ENCODE measurements around the gene EFCAB14.
"Not testable (repeated sequence)": the region's sequence is repeated elsewhere in the genome, so short reads cannot be mapped to it uniquely, and the experiment has no call there.

EFCAB14 gene

DNA sequence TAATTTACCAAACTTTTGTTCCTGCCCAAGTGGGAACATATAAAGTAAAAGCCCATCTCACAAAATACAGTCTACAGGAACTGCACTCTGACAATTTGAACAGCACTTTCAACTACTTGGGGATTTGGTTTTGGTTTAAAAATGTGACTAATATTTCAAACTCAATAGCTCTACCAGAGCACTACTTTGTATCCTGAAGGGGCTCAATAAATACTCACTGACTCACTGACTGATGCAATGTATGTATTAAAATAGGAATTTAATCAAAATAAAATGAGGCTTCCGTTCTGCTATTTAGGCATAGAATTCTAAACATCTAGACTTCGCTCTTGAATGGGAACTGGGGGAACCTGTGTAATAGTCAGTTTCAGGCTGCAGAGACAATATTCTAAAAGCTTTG, 21.9 kb downstream of the EFCAB14 start:
- Histone ChIP-seq H3K27ac (0 out of 2 replicates have a peak overlapping the region, but pooled peaks have one; percentile 42), H3K9me3 (ENCODE audit: low read depth, low read length) (no peaks in the 10 kb centered on the region), H3K36me3 (ENCODE audit: insufficient read depth, low read length) (peaks cover 34% of the 10 kb centered on the region), H3K4me3 (no peak overlapping the region), H3K9ac (ENCODE audit: insufficient read length) (no peak overlapping the region)
- DNase-seq (ENCODE audit: low read depth, low spot score): no peak
- no peak for TF ChIP-seq EZH2 (IDR thresholded peaks at IDR 0.05)
- TF ChIP-seq POLR2AphosphoS5 (IDR thresholded peaks at IDR 0.05; ENCODE audit: borderline replicate concordance, low read depth, low read length): no peak
- no peak for TF ChIP-seq FOXP2 (optimal IDR thresholded peaks at IDR 0.05; ENCODE audit: control extremely low read depth, extremely low read length, insufficient read depth)

DNA sequence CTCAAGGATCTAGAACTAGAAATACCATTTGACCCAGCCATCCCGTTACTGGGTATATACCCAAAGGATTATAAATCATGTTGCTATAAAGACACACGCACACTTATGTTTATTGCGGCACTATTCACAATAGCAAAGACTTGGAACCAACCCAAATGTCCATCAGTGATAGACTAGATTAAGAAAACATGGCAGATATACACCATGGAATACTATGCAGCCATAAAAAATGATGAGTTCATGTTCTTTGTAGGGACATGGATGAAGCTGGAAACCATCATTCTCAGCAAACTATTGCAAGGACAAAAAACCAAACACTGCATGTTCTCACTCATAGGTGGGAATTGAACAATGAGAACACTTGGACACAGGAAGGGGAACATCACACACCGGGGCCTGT, 24.2 kb downstream of the EFCAB14 start:
- peaks cover 38% of the 10 kb centered on the region for H3K36me3 ChIP-seq (ENCODE audit: insufficient read depth, low read length)
- not testable (repeated sequence) for H3K27ac ChIP-seq; H3K9me3 ChIP-seq (ENCODE audit: low read depth, low read length); H3K9ac ChIP-seq (ENCODE audit: insufficient read length); DNase-seq (ENCODE audit: low read depth, low spot score); H3K4me3 ChIP-seq

- TF ChIP-seq POLR2AphosphoS5 (IDR thresholded peaks at IDR 0.05; ENCODE audit: borderline replicate concordance, low read depth, low read length) (no peak), FOXP2 (optimal IDR thresholded peaks at IDR 0.05; ENCODE audit: control extremely low read depth, extremely low read length, insufficient read depth) (no peak), EZH2 (IDR thresholded peaks at IDR 0.05) (no peak)
- no peak for DNase-seq (ENCODE audit: low read depth, low spot score)
- Histone ChIP-seq H3K4me3 (no peak overlapping the region), H3K36me3 (ENCODE audit: insufficient read depth, low read length) (peaks cover 54% of the 10 kb centered on the region), H3K9ac (ENCODE audit: insufficient read length) (no peak overlapping the region), H3K27ac (no peak overlapping the region), H3K9me3 (ENCODE audit: low read depth, low read length) (no peaks in the 10 kb centered on the region)
These were observed 25.8 kb downstream of the EFCAB14 start for GRCh38 chr1:46692811-46693770.

- Histone ChIP-seq H3K9me3 (ENCODE audit: low read depth, low read length) (no peaks in the 10 kb centered on the region), H3K36me3 (ENCODE audit: insufficient read depth, low read length) (peaks cover 61% of the 10 kb centered on the region), H3K4me3 (no peak overlapping the region), H3K27ac (no peak overlapping the region), H3K9ac (ENCODE audit: insufficient read length) (no peak overlapping the region)
- TF ChIP-seq EZH2 (IDR thresholded peaks at IDR 0.05): no peak
- no peak for TF ChIP-seq POLR2AphosphoS5 (IDR thresholded peaks at IDR 0.05; ENCODE audit: borderline replicate concordance, low read depth, low read length)
- TF ChIP-seq FOXP2 (optimal IDR thresholded peaks at IDR 0.05; ENCODE audit: control extremely low read depth, extremely low read length, insufficient read depth): no peak
- DNase-seq (ENCODE audit: low read depth, low spot score): no peak
These were observed 26.7 kb downstream of the EFCAB14 start for GRCh38 chr1:46691997-46692790.

DNA sequence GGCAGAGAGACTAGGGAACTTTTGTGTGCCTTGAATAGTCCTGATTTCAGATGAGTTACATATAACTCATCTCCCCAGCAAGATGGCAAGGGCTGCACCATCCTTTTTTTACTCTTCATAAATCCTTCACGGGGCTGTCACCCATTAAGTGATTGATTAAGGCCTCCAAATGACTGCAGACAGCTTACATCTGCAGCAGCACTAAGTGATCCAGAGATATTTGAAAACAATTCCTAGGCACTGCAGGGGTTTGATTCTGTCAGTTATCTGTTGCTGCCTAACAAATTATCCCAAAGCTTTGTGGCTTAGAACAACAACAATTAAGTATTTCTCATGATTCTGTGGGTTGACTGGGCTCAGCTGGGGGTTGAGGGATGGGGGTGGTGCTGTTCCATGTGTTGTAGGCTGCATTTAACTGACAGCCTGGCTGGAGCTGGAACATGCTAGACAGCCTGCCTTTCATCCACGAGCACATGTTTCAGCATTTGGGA, 27.9 kb downstream of the EFCAB14 start:
- H3K36me3 ChIP-seq (ENCODE audit: insufficient read depth, low read length): peaks cover 64% of the 10 kb centered on the region

DNA sequence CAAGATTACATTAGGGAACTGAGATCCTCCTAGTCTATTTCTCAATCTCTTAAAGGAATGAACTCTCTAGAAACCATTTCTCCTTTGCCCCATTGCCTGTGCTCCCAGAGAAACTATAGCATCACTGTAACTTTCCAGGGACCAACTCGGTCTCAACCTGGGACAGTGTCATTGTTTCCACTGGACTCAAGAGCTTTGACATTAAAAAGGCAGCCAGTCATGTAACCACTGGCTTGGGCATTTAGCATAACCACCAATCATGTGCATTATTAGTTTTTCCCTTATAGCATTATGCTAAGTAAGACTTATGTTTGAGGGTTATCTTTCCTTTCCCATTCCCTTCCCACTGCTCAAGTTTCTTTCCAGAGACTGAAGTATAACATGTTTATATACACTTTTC, 29.0 kb downstream of the EFCAB14 start:
- Histone ChIP-seq H3K27ac (no peak overlapping the region), H3K36me3 (ENCODE audit: insufficient read depth, low read length) (peaks cover 64% of the 10 kb centered on the region), H3K9ac (ENCODE audit: insufficient read length) (no peak overlapping the region), H3K4me3 (no peak overlapping the region), H3K9me3 (ENCODE audit: low read depth, low read length) (no peaks in the 10 kb centered on the region)
- TF ChIP-seq POLR2AphosphoS5 (IDR thresholded peaks at IDR 0.05; ENCODE audit: borderline replicate concordance, low read depth, low read length): no peak
- TF ChIP-seq FOXP2 (optimal IDR thresholded peaks at IDR 0.05; ENCODE audit: control extremely low read depth, extremely low read length, insufficient read depth): no peak
- no peak for TF ChIP-seq EZH2 (IDR thresholded peaks at IDR 0.05)
- no peak for DNase-seq (ENCODE audit: low read depth, low spot score)

More for the DNA sequence above, 27.9 kb downstream of the EFCAB14 start:
- no peak for DNase-seq (ENCODE audit: low read depth, low spot score)
- Histone ChIP-seq H3K4me3 (no peak overlapping the region), H3K27ac (no peak overlapping the region), H3K9ac (ENCODE audit: insufficient read length) (no peak overlapping the region), H3K9me3 (ENCODE audit: low read depth, low read length) (no peaks in the 10 kb centered on the region)
- no peak for TF ChIP-seq EZH2 (IDR thresholded peaks at IDR 0.05)
- TF ChIP-seq POLR2AphosphoS5 (IDR thresholded peaks at IDR 0.05; ENCODE audit: borderline replicate concordance, low read depth, low read length): no peak
- no peak for TF ChIP-seq FOXP2 (optimal IDR thresholded peaks at IDR 0.05; ENCODE audit: control extremely low read depth, extremely low read length, insufficient read depth)

DNA sequence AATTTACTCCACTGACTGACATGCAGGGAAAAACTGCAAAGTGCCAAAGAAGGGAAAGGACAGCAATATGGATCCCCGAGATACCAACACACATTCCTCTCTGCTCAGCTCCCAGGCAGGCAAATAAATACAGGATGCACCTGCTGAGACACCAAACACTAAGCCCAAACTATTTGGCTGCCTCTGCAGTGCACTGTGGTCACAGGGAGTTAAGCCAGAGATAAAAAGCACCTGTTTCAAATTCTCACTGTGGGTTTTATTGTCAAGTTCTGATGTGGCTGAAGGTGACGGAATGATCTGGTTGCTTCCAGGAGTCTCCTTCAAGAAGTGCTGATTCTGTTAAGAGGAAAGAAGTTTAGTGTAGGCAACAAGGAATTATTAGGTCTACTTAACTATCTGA, 29.6 kb downstream of the EFCAB14 start:
- H3K9ac ChIP-seq (ENCODE audit: insufficient read length): no peak overlapping the region
- TF ChIP-seq EZH2 (IDR thresholded peaks at IDR 0.05) (no peak), FOXP2 (optimal IDR thresholded peaks at IDR 0.05; ENCODE audit: control extremely low read depth, extremely low read length, insufficient read depth) (no peak), POLR2AphosphoS5 (IDR thresholded peaks at IDR 0.05; ENCODE audit: borderline replicate concordance, low read depth, low read length) (no peak)
- H3K27ac ChIP-seq: no peak overlapping the region
- peaks cover 70% of the 10 kb centered on the region for H3K36me3 ChIP-seq (ENCODE audit: insufficient read depth, low read length)
- DNase-seq (ENCODE audit: low read depth, low spot score): no peak
- no peak overlapping the region for H3K4me3 ChIP-seq
- no peaks in the 10 kb centered on the region for H3K9me3 ChIP-seq (ENCODE audit: low read depth, low read length)

GRCh38 chr1:46687921-46688509, 30.9 kb downstream of the EFCAB14 start:
- Histone ChIP-seq H3K36me3 (ENCODE audit: insufficient read depth, low read length) (peaks cover 79% of the 10 kb centered on the region), H3K9me3 (ENCODE audit: low read depth, low read length) (no peaks in the 10 kb centered on the region), H3K27ac (peak overlapping the region; percentile 72; the same call in 1 of the 2 replicates), H3K4me3 (peak overlapping the region; percentile 71), H3K9ac (ENCODE audit: insufficient read length) (peak overlapping the region; percentile 39)
- no peak for DNase-seq (ENCODE audit: low read depth, low spot score)
- TF ChIP-seq EZH2 (IDR thresholded peaks at IDR 0.05) (no peak), FOXP2 (optimal IDR thresholded peaks at IDR 0.05; ENCODE audit: control extremely low read depth, extremely low read length, insufficient read depth) (no peak), POLR2AphosphoS5 (IDR thresholded peaks at IDR 0.05; ENCODE audit: borderline replicate concordance, low read depth, low read length) (no peak)

Data from SK-N-MC (cell line).